ENCODE measurements around the gene CLEC16A.

The CLEC16A gene

GRCh38 chr16:11125936-11126335, 181.6 kb downstream of the CLEC16A start:
- DNase-seq (ENCODE audit: low spot score) = no peak

DNA sequence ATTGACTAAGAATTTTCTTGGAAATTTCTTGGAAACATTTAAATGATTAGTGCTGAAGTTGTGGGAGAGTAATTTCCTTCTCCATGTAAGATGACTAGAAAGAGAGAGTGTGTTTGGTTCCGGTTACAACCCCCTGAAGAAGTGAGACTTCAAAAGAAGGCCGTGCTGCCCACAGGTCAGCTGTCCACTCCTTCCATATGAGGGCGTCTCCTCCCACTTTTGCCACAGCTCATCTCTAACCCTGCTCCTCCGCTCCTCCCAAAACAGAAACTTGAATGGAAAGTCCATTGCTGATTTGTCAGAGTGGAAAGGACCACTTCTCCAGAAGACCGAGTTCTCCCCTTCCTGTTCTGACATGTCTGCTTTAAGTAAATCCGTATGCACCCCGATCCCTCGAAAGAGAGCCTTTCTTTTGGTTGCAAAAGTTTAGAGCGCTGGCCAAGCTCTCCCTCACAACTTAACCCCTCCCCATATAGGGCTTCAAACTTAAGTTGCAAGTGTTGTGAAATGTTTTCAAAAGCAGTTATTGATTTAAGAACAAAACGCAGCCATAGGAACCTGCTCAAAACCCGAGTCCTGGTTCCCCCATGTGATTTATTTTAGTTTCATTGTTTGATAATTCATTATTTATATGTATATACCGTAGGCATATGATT, 182.2 kb downstream of the CLEC16A start:
- DNase-seq (ENCODE audit: low spot score) = no peak

GRCh38 chr16:11127610-11128195, 183.3 kb downstream of the CLEC16A start:
- DNase-seq (ENCODE audit: low spot score) = no peak

- DNase-seq (ENCODE audit: low spot score) = peak; percentile 11
These were observed 184.1 kb downstream of the CLEC16A start for GRCh38 chr16:11128211-11129141.

- no peak for DNase-seq (ENCODE audit: low spot score)
These were observed 185.0 kb downstream of the CLEC16A start for GRCh38 chr16:11129378-11129781.

GRCh38 chr16:11130978-11131665, 186.8 kb downstream of the CLEC16A start:
- no peak for DNase-seq (ENCODE audit: low spot score)

- DNase-seq (ENCODE audit: low spot score) = no peak
These were observed 187.3 kb downstream of the CLEC16A start for GRCh38 chr16:11131706-11132105.

DNA sequence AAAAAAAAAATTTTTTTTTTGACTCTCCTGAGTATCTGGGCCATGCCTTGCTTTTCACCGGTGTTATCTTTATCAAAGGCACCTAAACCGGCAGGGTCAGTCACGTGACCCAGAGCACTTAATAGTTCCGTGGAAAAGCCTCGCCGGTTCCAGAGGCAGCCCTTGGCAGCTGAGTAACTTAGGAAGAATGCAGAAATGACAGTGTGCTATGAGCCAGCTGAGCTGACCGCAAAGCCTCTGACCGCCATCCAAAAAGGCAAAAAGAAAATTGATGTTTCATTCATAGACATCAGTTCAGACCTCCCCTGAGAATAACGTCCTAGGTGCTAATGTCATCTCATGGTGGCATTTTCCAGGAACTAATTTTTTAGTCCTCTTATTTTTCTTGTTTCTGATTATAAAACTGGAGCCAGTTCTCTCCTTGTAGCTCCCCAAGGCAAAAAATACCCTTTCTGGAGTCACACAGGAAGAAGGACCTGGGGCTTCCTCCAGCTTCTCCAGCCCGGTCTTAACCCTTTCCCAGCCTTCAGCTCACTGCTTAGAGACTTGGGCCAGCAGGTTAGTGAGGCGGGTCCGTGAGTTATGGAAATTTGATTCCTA, 189.1 kb downstream of the CLEC16A start:
- DNase-seq (ENCODE audit: low spot score) = no peak

DNA sequence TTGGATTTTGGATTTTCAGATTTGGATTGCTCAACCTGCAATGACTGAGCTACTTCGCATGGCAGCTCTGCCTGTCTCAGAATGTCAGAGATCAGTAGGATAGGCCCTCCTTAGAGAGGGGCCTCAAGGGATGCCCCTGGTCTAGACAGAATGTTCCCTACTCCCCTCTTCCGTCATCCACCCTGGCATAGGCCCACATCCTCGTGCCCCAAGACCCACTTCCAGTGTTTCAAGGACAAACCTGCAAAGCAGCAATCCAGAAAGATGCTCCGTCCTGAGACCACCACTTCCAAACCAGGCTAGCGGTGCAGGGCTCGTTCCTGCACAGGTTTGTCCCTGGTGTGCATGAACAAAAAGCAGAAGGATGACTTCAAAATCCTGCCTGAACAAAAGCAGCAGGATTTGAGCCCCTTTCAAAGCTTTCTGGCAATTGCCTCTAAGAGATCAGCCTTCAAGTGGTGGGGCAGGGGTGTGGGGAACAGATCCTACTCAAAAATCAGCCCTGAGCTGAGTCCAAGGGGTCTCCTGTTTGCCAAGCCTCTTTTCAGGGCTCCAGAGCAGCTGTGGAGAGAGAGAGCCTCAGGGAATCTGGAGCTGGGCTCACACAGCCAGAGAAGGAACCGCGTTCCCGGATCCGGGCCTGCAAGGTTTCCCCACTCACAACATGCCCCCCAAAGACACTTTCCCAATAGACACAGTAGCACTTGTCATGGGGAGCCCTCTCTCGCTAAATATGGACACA, 190.5 kb downstream of the CLEC16A start:
- no peak for DNase-seq (ENCODE audit: low spot score)

DNA sequence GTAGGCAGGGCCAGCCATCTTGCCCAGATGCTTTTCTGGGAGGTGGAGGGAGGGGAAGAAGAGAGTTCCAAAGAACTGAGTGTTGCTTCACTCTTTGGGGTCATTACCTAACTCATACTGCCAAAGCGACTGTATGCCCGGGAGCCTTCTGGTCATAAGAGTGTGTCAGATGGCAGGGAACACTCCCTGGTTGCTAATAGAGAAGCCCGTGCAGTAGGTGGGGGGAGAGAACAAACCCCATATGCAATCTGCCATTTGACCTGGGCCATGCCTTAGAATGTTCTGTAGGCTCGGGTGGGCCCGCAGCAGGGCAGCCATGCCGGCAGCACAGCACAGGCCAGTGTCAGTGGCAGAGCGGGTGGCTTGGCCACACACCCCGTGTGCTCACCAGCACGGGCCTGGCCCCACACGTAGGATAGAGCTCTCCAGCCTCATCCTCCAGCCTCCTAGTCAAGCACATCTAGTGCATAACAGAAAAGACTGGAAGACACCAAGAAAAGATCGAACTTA, 191.2 kb downstream of the CLEC16A start:
- no peak for DNase-seq (ENCODE audit: low spot score)

GRCh38 chr16:11136600-11136999, 192.2 kb downstream of the CLEC16A start:
- no peak for DNase-seq (ENCODE audit: low spot score)

DNA sequence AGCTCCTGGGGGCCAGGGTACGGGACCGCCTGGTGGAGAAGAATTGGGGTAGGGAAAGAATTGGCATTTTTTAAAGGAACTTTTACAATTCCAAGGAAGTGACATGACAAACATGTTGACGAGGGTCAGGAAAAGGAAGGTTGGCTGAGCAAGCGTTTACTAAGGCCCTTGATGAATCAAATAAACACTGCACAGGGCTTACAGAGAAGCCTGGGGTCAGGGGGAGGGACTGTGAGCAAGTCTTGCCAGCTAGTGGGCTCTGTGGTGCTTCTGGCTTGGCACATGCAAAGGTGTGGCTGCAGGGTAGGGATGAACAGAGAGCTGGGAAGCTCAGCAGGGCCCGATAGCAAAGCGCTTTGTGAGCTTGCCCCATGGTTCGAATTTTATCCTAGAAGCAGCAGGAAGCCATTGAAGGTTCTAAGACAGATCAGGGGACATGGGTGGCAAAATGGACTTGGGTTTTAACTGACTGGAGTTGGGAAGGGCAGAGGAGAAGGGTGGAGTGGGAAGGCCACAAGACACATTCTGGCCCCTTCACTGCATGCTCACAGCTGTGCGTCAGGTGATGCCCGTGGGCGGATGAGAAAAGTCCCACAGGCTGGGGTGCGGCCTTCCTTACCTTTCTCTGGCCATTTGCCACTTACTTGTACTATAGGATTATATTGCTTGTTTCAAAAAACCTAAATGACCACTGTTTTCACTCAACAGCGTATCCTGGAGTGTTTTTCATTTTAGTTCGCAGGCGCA, 193.8 kb downstream of the CLEC16A start:
- no peak for DNase-seq (ENCODE audit: low spot score)

- DNase-seq (ENCODE audit: low spot score) = no peak
These were observed 194.5 kb downstream of the CLEC16A start for GRCh38 chr16:11138769-11139325.

GRCh38 chr16:11139326-11140097, 195.1 kb downstream of the CLEC16A start:
- DNase-seq (ENCODE audit: low spot score) = no peak

DNA sequence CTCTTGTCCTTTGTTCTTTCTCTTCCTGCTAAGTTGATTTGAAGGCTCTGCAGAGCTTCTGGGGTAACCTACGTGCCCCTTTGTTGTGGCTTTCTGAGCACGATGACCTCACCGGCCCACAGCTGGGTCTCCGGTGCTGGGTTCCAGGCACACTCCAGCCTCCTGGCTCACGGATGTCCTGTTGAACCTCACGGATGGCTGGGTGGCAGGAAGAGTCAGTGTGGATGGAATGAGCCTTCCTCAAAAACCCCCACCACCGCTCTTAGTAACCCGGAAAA, 195.7 kb downstream of the CLEC16A start:
- DNase-seq (ENCODE audit: low spot score) = peak; percentile 22

DNA sequence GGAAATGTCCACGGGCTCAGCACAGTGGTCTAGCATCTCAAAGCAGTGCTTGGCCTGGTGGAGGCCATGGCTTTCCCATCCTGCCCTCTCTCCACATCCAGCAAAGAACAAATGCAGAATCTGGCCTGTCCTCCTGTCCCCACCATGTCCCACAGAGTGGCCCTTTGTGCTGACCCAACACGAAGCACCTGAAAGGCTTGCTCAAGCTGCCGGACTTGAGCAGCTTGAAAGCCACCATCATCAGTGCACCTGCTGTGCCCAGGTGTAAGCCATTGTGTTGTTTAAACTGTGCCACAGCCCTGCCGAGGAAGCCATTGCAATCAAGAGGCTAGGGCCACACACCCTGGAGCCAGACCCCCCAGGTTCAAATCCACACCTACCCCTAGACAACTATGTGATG, 196.1 kb downstream of the CLEC16A start:
- DNase-seq (ENCODE audit: low spot score) = no peak

DNA sequence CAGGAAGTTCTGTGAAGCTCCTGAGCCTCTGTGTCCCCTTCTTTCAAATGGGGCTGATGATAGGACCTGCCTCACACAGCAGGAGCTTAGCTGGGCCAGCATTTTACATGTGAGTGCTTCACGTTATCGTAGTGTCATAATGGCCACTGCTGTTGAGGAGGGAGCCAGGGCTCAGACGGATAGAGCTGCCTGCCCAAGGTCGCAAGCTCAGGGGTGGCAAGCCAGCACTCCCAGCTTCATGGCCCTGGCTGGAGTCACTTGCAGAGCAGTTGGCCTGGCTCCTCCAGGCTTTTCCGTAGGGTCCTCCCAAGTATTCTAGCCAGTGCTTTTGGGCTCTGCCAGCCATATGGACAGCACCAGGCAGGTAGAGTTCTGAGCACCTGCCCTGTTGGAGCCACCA, 196.5 kb downstream of the CLEC16A start:
- no peak for DNase-seq (ENCODE audit: low spot score)

DNA sequence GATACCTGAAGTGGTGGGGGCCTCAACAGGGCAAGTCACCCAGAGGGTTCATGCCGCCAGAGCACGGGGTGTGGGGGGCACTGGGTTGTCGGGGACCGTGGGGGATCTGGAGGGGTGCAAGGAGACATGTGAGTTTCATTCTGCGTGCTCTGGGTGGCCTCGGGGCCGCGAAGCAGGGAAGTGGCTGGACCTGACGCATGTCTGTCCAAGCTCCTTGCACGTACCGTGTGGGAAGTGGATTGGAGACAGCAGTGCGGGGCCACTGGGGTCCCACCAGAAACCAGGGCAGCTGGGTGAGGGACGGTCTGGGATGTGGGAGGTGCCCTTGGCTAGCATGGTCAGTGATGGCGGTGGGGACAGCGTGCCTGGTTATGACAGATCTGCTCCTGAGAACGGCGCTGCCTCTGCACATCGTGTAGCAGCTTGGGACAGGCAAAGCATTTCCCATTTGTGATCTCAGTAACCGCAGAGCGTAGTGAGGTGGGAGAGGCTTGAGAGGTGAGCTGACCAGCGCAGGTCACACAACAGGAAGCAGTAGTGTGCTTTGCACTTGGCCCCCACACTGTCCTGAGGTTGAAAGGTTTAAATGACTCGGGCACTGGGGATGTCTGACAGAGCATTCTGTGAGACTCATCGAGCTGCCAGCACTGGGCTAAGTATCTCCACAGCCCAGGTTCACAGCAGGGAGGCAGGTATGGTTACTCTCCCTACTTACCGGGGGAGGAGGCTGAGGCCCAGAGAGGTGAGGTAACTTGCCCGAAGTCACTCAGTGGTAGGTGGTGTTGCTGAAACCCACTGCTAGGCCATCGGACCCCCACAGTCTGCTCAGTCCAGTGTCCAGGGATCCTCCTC, 197.3 kb downstream of the CLEC16A start:
- no peak for DNase-seq (ENCODE audit: low spot score)

GRCh38 chr16:11142261-11142630, 197.9 kb downstream of the CLEC16A start:
- no peak for DNase-seq (ENCODE audit: low spot score)

Measured in CD4-positive, alpha-beta T cell treated with Interleukin-2 at 100 ng/mL for 4 hours (primary cell).